GM23248 (cell line): ENCODE results near the gene USP48. TPM values are rescaled to one million over a fixed set of nuclear protein-coding genes. Genes with fewer than 3 reads are reported as not detected.
"Not testable (repeated sequence)": the region's sequence is repeated elsewhere in the genome, so short reads cannot be mapped to it uniquely, and the experiment has no call there.

Source experiments
- DNase-seq: peaks from one replicate; pipeline ENCODE4 v3.0.0-alpha.2; 2015
- H2AFZ ChIP-seq: fragments of 200-600 bp; sonication (generic); 2 replicates; pipeline ENCODE4 v1.6.1; 2016; ENCODE audit warnings: antibody characterized with exemption
- H3F3A ChIP-seq: fragments of 200-600 bp; sonication (generic); 2 replicates; pipeline ENCODE4 v1.6.1; 2016; ENCODE audit warnings: mild to moderate bottlenecking, antibody characterized with exemption, mixed run types; ENCODE audit not compliant: insufficient read depth
- H3K27ac ChIP-seq: fragments of 200-600 bp; sonication (generic); 2 replicates; pipeline ENCODE4 v1.5.1; 2016; ENCODE audit warnings: mild to moderate bottlenecking
- H3K27me3 ChIP-seq: fragments of 200-600 bp; sonication (generic); replicated peaks from 2 replicates; pipeline ENCODE4 v1.6.1; 2016; ENCODE audit warnings: mild to moderate bottlenecking; ENCODE audit not compliant: insufficient read depth
- H3K36me3 ChIP-seq: fragments of 200-600 bp; sonication (generic); 2 replicates; pipeline ENCODE4 v1.6.1; 2016; ENCODE audit warnings: low read depth, mild to moderate bottlenecking
- H3K4me1 ChIP-seq: fragments of 200-600 bp; sonication (generic); 2 replicates; pipeline ENCODE4 v1.6.1; 2016; ENCODE audit warnings: mild to moderate bottlenecking; ENCODE audit not compliant: insufficient read depth
- H3K4me2 ChIP-seq: fragments of 200-600 bp; sonication (generic); one replicate; pipeline ENCODE4 v1.6.1; 2016; ENCODE audit warnings: mild to moderate bottlenecking; ENCODE audit not compliant: unreplicated experiment
- H3K4me3 ChIP-seq: fragments of 200-600 bp; sonication (generic); 2 replicates; pipeline ENCODE4 v1.5.1; 2016; ENCODE audit warnings: mild to moderate bottlenecking
- H3K79me2 ChIP-seq: fragments of 200-600 bp; sonication (generic); 2 replicates; pipeline ENCODE4 v1.6.1; 2016; ENCODE audit warnings: mild to moderate bottlenecking; ENCODE audit not compliant: insufficient read depth
- H3K9ac ChIP-seq: fragments of 200-600 bp; sonication (generic); 2 replicates; pipeline ENCODE4 v1.6.1; 2016; ENCODE audit warnings: mild to moderate bottlenecking
- H3K9me2 ChIP-seq: fragments of 200-600 bp; sonication (generic); 2 replicates; pipeline ENCODE4 v1.6.1; 2016; ENCODE audit warnings: mixed run types, mild to moderate bottlenecking, moderate library complexity; ENCODE audit not compliant: insufficient read depth
- H3K9me3 ChIP-seq: fragments of 200-600 bp; sonication (generic); one replicate; pipeline ENCODE4 v1.6.1; 2017; ENCODE audit warnings: low read depth
- H4K20me1 ChIP-seq: fragments of 200-600 bp; sonication (generic); 2 replicates; pipeline ENCODE4 v1.6.0; 2016; ENCODE audit not compliant: insufficient read depth
- EZH2 ChIP-seq: fragments of 200-600 bp; sonication (generic); IDR thresholded peaks from 2 replicates; pipeline ENCODE4 v1.6.1; 2018; ENCODE audit warnings: antibody characterized with exemption, mild to moderate bottlenecking; ENCODE audit not compliant: insufficient read depth, poor library complexity, severe bottlenecking
- EZH2phosphoT487 ChIP-seq: fragments of 200-600 bp; sonication (generic); IDR thresholded peaks from 2 replicates; pipeline ENCODE4 v1.6.1; 2018; ENCODE audit warnings: antibody characterized with exemption, moderate library complexity, mild to moderate bottlenecking, low read depth; ENCODE audit not compliant: insufficient read depth
- WGBS, 2 experiments: methylation state at CpG; one replicate each; pipeline ENCODE4 v1.1.6; 2015 to 2017; ENCODE audit warnings: low lambda C conversion rate in 2 of 2, low coverage in 1 of 2; ENCODE audit errors: missing lambda C conversion rate in 2 of 2; 5-methylcytosine and 5-hydroxymethylcytosine counted together
- in situ Hi-C: fragments of 300-500 bp; cut with MboI; formaldehyde crosslinking; loops from 2 replicates; pipeline ENCODE4 v1.15.0; 2020
- polyA plus RNA-seq: library from polyadenylated mRNA; unstranded; fragments of >200 nt; fragmentation: Nextera tagmentation; extraction: Ambion mirVana; gene quantifications from 2 replicates; pipeline ENCODE4 v1.2.1, GENCODE V29; 2016
- total RNA-seq: library from RNA; depleted of rRNA; stranded (reverse); fragments of >200 nt; shearing (Covaris generic); gene quantifications from 2 replicates; pipeline ENCODE4 v1.2.3, GENCODE V29; 2014

Gene USP48
- total and polyA plus RNA-seq, 2 experiments from 2014 or later = 34.3 to 60.4 TPM

DNA sequence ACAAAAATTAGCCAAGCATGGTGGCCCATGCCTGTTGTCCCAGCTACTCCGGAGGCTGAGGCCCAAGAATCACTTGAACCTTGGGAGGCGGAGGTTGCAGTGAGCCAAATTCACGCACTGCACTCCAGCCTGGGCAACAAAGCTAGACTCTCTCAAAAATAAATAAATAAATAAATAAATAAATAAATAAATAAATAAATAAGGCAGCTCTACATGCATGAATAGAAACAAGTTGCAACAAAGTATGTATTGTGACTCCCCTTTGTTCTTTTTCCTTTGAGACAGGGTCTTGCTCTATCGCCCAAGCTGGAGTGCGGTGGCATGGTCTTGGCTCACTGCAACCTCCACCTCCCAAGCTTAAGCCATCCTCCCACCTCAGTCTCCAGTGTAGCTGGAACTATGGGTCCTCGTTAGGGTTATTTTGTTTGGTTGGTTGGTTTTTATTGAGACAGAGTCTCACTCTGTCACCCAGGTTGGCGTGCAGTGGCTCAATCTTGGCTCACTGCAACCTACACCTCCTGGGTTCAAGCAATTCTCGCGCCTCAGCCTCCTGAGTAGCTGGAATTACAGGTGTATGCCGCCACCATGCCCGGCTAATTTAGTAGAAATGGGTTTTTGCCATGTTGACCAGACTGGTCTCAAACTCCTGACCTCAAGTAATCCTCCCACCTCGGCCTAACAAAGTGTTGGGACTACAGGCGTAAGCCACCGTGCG, 8.0 kb downstream of the USP48 start:
- Histone ChIP-seq H3K79me2 (peaks cover 100% of the 10 kb centered on the region), H3K9me3 (no peaks in the 10 kb centered on the region), H3K27me3 (no peaks in the 10 kb centered on the region), H3K4me1 (0 out of 2 replicates have a peak, but pooled peaks cover under 1% of the 10 kb centered on the region), H3K9me2 (no peaks in the 10 kb centered on the region), H3K27ac (no peak overlapping the region), H2AFZ (no peak overlapping the region), H3K36me3 (no peaks in the 10 kb centered on the region), H3K9ac (no peak overlapping the region), H4K20me1 (peaks cover 4% of the 10 kb centered on the region; the same call in 1 of the 2 replicates), H3K4me2 (no peak overlapping the region), H3F3A (0 out of 2 replicates have a peak, but pooled peaks cover 3% of the 10 kb centered on the region), H3K4me3 (no peak overlapping the region)
- 96 to 99% methylated on average over 15 of the region's 15 CpGs for WGBS, 2 experiments
- DNase-seq = no peak
- no peak for TF ChIP-seq EZH2phosphoT487
- TF ChIP-seq EZH2 = no peak
- in situ Hi-C loops = no loop called here

- H3K9ac ChIP-seq = no peak overlapping the region
- H2AFZ ChIP-seq = no peak overlapping the region
- H3K27ac ChIP-seq = no peak overlapping the region
- DNase-seq = no peak
- in situ Hi-C loops = no loop called here
- 84 to 89% methylated on average over 3 of the region's 3 CpGs for WGBS, 2 experiments
- no peaks in the 10 kb centered on the region for H3K27me3 ChIP-seq
- no peaks in the 10 kb centered on the region for H3K36me3 ChIP-seq
- H3K4me1 ChIP-seq = no peaks in the 10 kb centered on the region
- no peaks in the 10 kb centered on the region for H3K9me3 ChIP-seq
- H3K9me2 ChIP-seq = no peaks in the 10 kb centered on the region
- H3K4me3 ChIP-seq = no peak overlapping the region
- no peak overlapping the region for H3K4me2 ChIP-seq
- peaks cover 100% of the 10 kb centered on the region for H3K79me2 ChIP-seq
- 0 out of 2 replicates have a peak, but pooled peaks cover 3% of the 10 kb centered on the region for H3F3A ChIP-seq
- H4K20me1 ChIP-seq = peaks cover 7% of the 10 kb centered on the region; the same call in 1 of the 2 replicates
- TF ChIP-seq EZH2 (no peak), EZH2phosphoT487 (no peak)
Observed at GRCh38 chr1:21773585-21773984, 9.4 kb downstream of the USP48 start.

GRCh38 chr1:21771672-21772071, 11.3 kb downstream of the USP48 start:
- in situ Hi-C loops, H4K20me1 ChIP-seq: not testable (repeated sequence)
- 95 to 96% methylated on average over 10 of the region's 10 CpGs for WGBS, 2 experiments

DNA sequence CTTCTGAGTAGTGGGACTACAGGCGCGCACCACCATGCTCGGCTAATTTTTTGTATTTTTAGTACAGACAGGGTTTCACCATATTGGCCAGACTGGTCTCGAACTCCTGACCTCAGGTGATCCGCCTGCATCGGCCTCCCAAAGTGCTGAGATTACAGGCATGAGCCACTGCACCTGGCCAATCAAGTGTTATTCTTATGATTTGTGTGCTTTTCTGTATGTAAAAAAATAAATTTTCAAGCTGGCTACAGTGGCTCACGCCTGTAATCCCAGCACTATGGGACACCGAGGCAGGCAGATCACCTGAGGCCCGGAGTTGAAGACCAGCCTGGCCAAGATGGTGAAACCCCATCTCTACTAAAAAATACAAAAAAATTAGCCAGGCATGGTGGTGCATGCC, 12.3 kb downstream of the USP48 start:
- H3F3A ChIP-seq, H3K27me3 ChIP-seq, in situ Hi-C loops, H3K9me2 ChIP-seq, H3K4me1 ChIP-seq, H3K9ac ChIP-seq, H3K9me3 ChIP-seq, H3K4me3 ChIP-seq, H4K20me1 ChIP-seq, H2AFZ ChIP-seq, H3K27ac ChIP-seq, H3K4me2 ChIP-seq, DNase-seq, H3K36me3 ChIP-seq: not testable (repeated sequence)
- H3K79me2 ChIP-seq = peaks cover 100% of the 10 kb centered on the region
- 96 to 99% methylated on average over 9 of the region's 9 CpGs for WGBS, 2 experiments

More at GRCh38 chr1:21771672-21772071, 11.3 kb downstream of the USP48 start:
- peaks cover 100% of the 10 kb centered on the region for H3K79me2 ChIP-seq
- not testable (repeated sequence) for H3K27me3 ChIP-seq, H3F3A ChIP-seq, H3K9me2 ChIP-seq, H3K36me3 ChIP-seq, H3K9ac ChIP-seq, H3K4me2 ChIP-seq, H3K27ac ChIP-seq, H3K9me3 ChIP-seq, H3K4me1 ChIP-seq, H2AFZ ChIP-seq, H3K4me3 ChIP-seq, DNase-seq
